Tibial nerve (tissue), 4 donors: Measurements from ENCODE around the gene NTRK2. TPM values are rescaled to one million over a fixed set of nuclear protein-coding genes. Genes with fewer than 3 reads are reported as not detected.

Experiments
- DNase-seq, 2 donors: peaks; one replicate each; pipeline ENCODE4 v3.0.0-alpha.2; 2019; ENCODE audit warnings: low spot score in 2 of 2
- H3K27ac ChIP-seq, 4 donors: fragments of 200-600 bp; sonication (generic) in 3 of 4; one replicate each; pipeline ENCODE4 v1.5.1; 2017 to 2019; ENCODE audit warnings: mild to moderate bottlenecking in 1 of 4
- H3K27me3 ChIP-seq, 2 donors: fragments of 200-600 bp; sonication (generic) in 1 of 2; one replicate each; pipeline versions ENCODE4 v1.5.1 to v1.6.0; 2017 to 2019
- H3K36me3 ChIP-seq, 3 donors: fragments of 200-600 bp; sonication (generic); one replicate each; pipeline ENCODE4 v1.5.1; 2018 to 2019
- H3K4me1 ChIP-seq, 4 donors: fragments of 200-600 bp; sonication (generic) in 3 of 4; one replicate each; pipeline ENCODE4 v1.5.1; 2017 to 2019
- H3K4me3 ChIP-seq, 4 donors: fragments of 200-600 bp; sonication (generic) in 3 of 4; one replicate each; pipeline ENCODE4 v1.5.1; 2017 to 2019; ENCODE audit warnings: mild to moderate bottlenecking in 1 of 4, moderate library complexity in 1 of 4
- H3K9me3 ChIP-seq, 4 donors: fragments of 200-600 bp; sonication (generic) in 3 of 4; one replicate each; pipeline ENCODE4 v1.5.1; 2017 to 2019
- CTCF ChIP-seq, 5 experiments: fragments of 200-600 bp in 3 of 5; fragments of 450-650 bp in 2 of 5; sonication (generic) in 3 of 5; IDR thresholded peaks; one replicate each; pipeline ENCODE4 v1.5.1; 2016 to 2019; ENCODE audit warnings: antibody characterized with exemption in 5 of 5, mild to moderate bottlenecking in 3 of 5, moderate library complexity in 2 of 5
- EP300 ChIP-seq, 2 donors: sonication (generic); formaldehyde crosslinking; IDR thresholded peaks; one replicate each; pipeline ENCODE4 v1.6.1; 2017; ENCODE audit warnings: antibody characterized with exemption in 2 of 2, mild to moderate bottlenecking in 1 of 2
- POLR2A ChIP-seq, 2 donors: fragments of 450-650 bp; IDR thresholded peaks; one replicate each; pipeline ENCODE4 v1.6.1; 2017; ENCODE audit warnings: antibody characterized with exemption in 2 of 2, mild to moderate bottlenecking in 2 of 2, moderate library complexity in 2 of 2
- WGBS, 2 donors: methylation state at CpG; one replicate each; pipeline ENCODE4 v1.1.5; 2018; 5-methylcytosine and 5-hydroxymethylcytosine counted together
- total RNA-seq, 4 donors: library from RNA; depleted of rRNA; stranded (reverse); fragments of >200 nt; gene quantifications; one replicate each; pipeline ENCODE4 v1.1.0, GENCODE V29; 2016

Gene NTRK2
- total RNA-seq, 4 donors from 2014 or later = 46.7 to 83.4 (median 69.5) TPM

DNA sequence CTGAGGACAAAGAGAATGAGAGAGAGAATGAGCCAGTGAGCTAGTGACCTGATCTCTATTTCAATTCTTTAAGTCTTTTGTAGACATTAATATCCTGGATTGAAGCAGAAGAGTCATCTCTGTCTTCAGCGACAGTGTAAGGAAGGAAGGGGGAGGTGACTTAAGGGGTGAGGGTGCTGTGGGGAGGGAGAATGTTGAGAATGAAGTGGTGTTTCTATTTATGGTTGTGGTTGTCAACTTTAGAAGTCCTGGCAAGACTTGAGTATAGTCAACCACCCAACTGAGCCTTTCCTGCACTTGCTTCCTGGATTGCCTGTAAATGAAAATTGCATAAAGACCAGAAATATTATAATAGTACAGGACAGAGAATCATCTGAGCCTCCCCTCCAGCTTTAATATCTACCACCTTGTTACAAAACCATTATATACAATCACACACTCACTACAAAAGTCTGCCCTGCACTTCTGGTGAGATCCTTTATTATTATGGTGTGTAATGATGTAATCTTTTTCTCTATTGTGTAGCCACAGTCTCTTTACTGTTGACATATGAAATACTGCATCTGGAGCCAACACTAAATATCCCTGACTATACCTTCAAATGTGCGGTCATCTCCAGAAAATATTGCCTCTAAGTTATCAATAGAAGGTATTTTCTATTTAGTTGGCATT is 91.7 kb downstream of the NTRK2 start:
- TF ChIP-seq EP300 (IDR thresholded peaks at IDR 0.05) (no peak), CTCF (IDR thresholded peaks at IDR 0.05) (no peak), POLR2A (IDR thresholded peaks at IDR 0.05) (no peak)
- no peak overlapping the region for H3K27ac ChIP-seq
- no peak for DNase-seq

DNA sequence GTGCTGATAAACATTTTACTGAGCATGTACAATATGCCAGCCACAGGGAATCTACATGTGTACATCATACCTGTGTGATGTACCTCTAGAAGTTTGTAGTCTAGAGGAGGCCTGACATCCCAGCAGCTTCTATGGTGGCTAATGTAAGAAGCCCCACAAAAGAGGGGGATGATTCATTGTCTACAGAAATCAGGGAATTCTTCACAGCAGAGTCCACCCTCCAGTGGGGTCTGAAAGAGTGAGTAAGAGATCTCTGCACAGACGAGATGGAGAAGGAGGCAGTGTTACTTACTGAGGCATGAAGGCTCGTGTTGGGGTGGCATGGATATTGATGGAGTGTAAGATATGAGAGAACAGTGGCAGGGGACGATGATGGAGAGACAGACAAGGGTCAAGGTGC is 103.0 kb downstream of the NTRK2 start:
- H3K9me3 ChIP-seq = no peaks in the 10 kb centered on the region
- H3K27ac ChIP-seq = no peak overlapping the region
- no peaks in the 10 kb centered on the region for H3K27me3 ChIP-seq
- TF ChIP-seq POLR2A (IDR thresholded peaks at IDR 0.05) = no peak
- no peak for TF ChIP-seq CTCF (IDR thresholded peaks at IDR 0.05)
- TF ChIP-seq EP300 (IDR thresholded peaks at IDR 0.05) = no peak
- no peak overlapping the region for H3K4me3 ChIP-seq
- H3K36me3 ChIP-seq = no peaks in the 10 kb centered on the region
- 75 to 79% methylated on average over 3 of the region's 3 CpGs for WGBS, 2 donors
- DNase-seq = no peak
- peaks cover 0 to 9% (median 0%) of the 10 kb centered on the region in 4 donors for H3K4me1 ChIP-seq

More for the DNA sequence above, 91.7 kb downstream of the NTRK2 start:
- H3K27me3 ChIP-seq = no peaks in the 10 kb centered on the region
- WGBS, 2 donors = 74 to 76% methylated on average over 2 of the region's 2 CpGs
- no peaks in the 10 kb centered on the region for H3K9me3 ChIP-seq
- H3K4me1 ChIP-seq = peaks cover 0 to 4% (median 0%) of the 10 kb centered on the region in 4 donors
- H3K4me3 ChIP-seq = no peak overlapping the region
- H3K36me3 ChIP-seq = peaks cover 0 to 13% (median 0%) of the 10 kb centered on the region in 3 donors

DNA sequence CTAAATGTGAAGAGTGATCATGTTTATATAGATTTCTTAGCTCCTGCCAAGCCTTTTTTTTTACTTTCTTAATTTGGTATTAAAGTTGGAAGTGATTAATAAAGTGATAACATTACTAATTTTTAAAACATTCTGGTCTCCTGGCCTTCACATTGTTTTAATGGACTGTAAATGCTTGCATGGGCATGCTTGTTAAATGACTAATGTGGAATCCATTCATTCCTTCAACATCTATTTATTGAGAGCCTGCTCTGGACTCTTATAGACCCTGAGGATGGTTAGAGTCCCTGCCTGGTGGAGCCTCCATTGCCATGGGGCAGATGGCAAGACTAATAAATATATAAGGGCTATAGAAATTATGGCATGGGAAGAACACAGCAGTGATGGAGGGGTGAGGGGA is 103.5 kb downstream of the NTRK2 start:
- Histone ChIP-seq H3K27ac (no peak overlapping the region), H3K4me3 (no peak overlapping the region), H3K36me3 (no peaks in the 10 kb centered on the region), H3K9me3 (no peaks in the 10 kb centered on the region), H3K4me1 (peaks cover 0 to 11% (median 0%) of the 10 kb centered on the region in 4 donors), H3K27me3 (no peaks in the 10 kb centered on the region)
- DNase-seq = no peak
- TF ChIP-seq POLR2A (IDR thresholded peaks at IDR 0.05) (no peak), CTCF (IDR thresholded peaks at IDR 0.05) (no peak), EP300 (IDR thresholded peaks at IDR 0.05) (no peak)

GRCh38 chr9:84775056-84775643 is 105.6 kb downstream of the NTRK2 start:
- Histone ChIP-seq H3K4me3 (no peak overlapping the region), H3K36me3 (no peaks in the 10 kb centered on the region), H3K4me1 (peaks cover 0 to 28% (median 0%) of the 10 kb centered on the region in 4 donors), H3K27me3 (no peaks in the 10 kb centered on the region), H3K9me3 (no peaks in the 10 kb centered on the region), H3K27ac (no peak overlapping the region)
- no peak for DNase-seq
- 92 to 94% methylated on average over 4 of the region's 4 CpGs for WGBS, 2 donors
- TF ChIP-seq EP300 (IDR thresholded peaks at IDR 0.05) (no peak), CTCF (IDR thresholded peaks at IDR 0.05) (no peak), POLR2A (IDR thresholded peaks at IDR 0.05) (no peak)

- Histone ChIP-seq H3K27me3 (no peaks in the 10 kb centered on the region), H3K4me3 (no peak overlapping the region), H3K4me1 (peaks cover 0 to 41% (median 0%) of the 10 kb centered on the region in 4 donors), H3K9me3 (no peaks in the 10 kb centered on the region), H3K27ac (no peak overlapping the region), H3K36me3 (no peaks in the 10 kb centered on the region)
- no peak for DNase-seq
- 38 to 39% methylated on average over 4 to 5 of the region's 5 CpGs for WGBS, 2 donors
- TF ChIP-seq EP300 (IDR thresholded peaks at IDR 0.05) (no peak), CTCF (IDR thresholded peaks at IDR 0.05) (no peak), POLR2A (IDR thresholded peaks at IDR 0.05) (no peak)
Measured at GRCh38 chr9:84778570-84778969, 109.0 kb downstream of the NTRK2 start.
